HCT116 (cell line): Measurements from ENCODE around the gene STAT4. TPM values are rescaled to one million over a fixed set of nuclear protein-coding genes. Genes with fewer than 3 reads are reported as not detected.

ENCODE experiments used
- ATAC-seq: fragments of 200-7000 bp; cut with Tn5 transposase; 2 replicates; pipeline ENCODE4 v1.9.1; 2020; ENCODE audit warnings: mild to moderate bottlenecking, moderate library complexity
- BruUV-seq: library from RNA; stranded (reverse); fragments of 400-500 nt; replicated peaks from 2 replicates; lab custom pipeline; 2021; lab: Mats Ljungman, UMichigan
- CTCF ChIA-PET: fragments of 300-600 bp; sonication (Branson Sonifier 250); formaldehyde crosslinking; loops from one replicate; lab custom pipeline; 2021; ENCODE audit warnings: antibody characterized with exemption; lab: Charles Lee
- POLR2A ChIA-PET: fragments of 300-600, 350-600 bp; sonication (Branson Sonifier 250); formaldehyde crosslinking; loops from one replicate; lab custom pipeline; 2021; ENCODE audit warnings: antibody characterized with exemption; lab: Charles Lee
- RAD21 ChIA-PET, 2 experiments: fragments of 300-600 bp; sonication (Branson Sonifier 250); formaldehyde crosslinking; loops; one replicate each; lab custom pipeline; 2023; ENCODE audit warnings: low total read pairs in 2 of 2; ENCODE audit not compliant: uncharacterized antibody in 2 of 2, unreplicated experiment in 2 of 2, low non-redundant PET in 1 of 2; lab: Charles Lee
- DNase-seq: peaks from one replicate; pipeline ENCODE4 v3.0.0-alpha.2; 2010; ENCODE audit warnings: low read depth, low spot score
- H2AFZ ChIP-seq: fragments of 200-600 bp; shearing (Covaris generic), sonication (generic); 2 replicates; pipeline ENCODE4 v1.6.1; 2017; ENCODE audit warnings: low read depth, mixed run types, mixed read lengths, antibody characterized with exemption, low read length; ENCODE audit not compliant: poor library complexity, severe bottlenecking
- H3K27ac ChIP-seq: 2 replicates; pipeline ENCODE4 v1.5.1; 2012; ENCODE audit warnings: low read depth, low read length
- H3K27me3 ChIP-seq: fragments of 200-600 bp; sonication (generic); 2 replicates; pipeline ENCODE4 v1.6.1; 2016; ENCODE audit warnings: mixed run types, low read length, mixed read lengths; ENCODE audit not compliant: insufficient read depth
- H3K36me3 ChIP-seq, 2 experiments: fragments of 200-500 bp in 1 of 2; fragments of 200-600 bp in 1 of 2; sonication (Bioruptor generic) in 1 of 2; sonication (generic) in 1 of 2; 2 replicates each; pipeline versions ENCODE4 v1.5.1 to v1.6.1; 2014 to 2016; ENCODE audit warnings: low read length in 2 of 2, inconsistent platforms in 1 of 2, mixed read lengths in 1 of 2, mixed run types in 1 of 2; ENCODE audit not compliant: insufficient read depth in 2 of 2, control insufficient read depth in 1 of 2
- H3K4me1 ChIP-seq, 2 experiments: fragments of 200-600 bp in 1 of 2; sonication (generic) in 1 of 2; 2 replicates each; pipeline versions ENCODE4 v1.5.1 to v1.6.1; 2012 to 2017; ENCODE audit warnings: low read length in 2 of 2, inconsistent platforms in 1 of 2, mild to moderate bottlenecking in 1 of 2, mixed read lengths in 1 of 2, mixed run types in 1 of 2, moderate library complexity in 1 of 2; ENCODE audit not compliant: insufficient read depth in 2 of 2, control insufficient read depth in 1 of 2
- H3K4me2 ChIP-seq: fragments of 200-600 bp; sonication (generic); 2 replicates; pipeline ENCODE4 v1.6.1; 2017; ENCODE audit warnings: mixed run types, low read length, mixed read lengths
- H3K4me3 ChIP-seq, 2 experiments: fragments of 200-600 bp in 1 of 2; sonication (generic) in 1 of 2; replicated peaks in 1 of 2; 2 replicates each; pipeline ENCODE4 v1.5.1; 2011 to 2016; ENCODE audit warnings: low read length in 2 of 2, control low read depth in 1 of 2, low read depth in 1 of 2, mild to moderate bottlenecking in 1 of 2, mixed read lengths in 1 of 2, mixed run types in 1 of 2
- H3K79me2 ChIP-seq: fragments of 200-600 bp; sonication (generic); 2 replicates; pipeline ENCODE4 v1.6.1; 2017; ENCODE audit warnings: mild to moderate bottlenecking, mixed run types, low read length, moderate library complexity, mixed read lengths; ENCODE audit not compliant: insufficient read depth
- H3K9ac ChIP-seq: fragments of 200-600 bp; sonication (generic); 2 replicates; pipeline ENCODE4 v1.6.1; 2016; ENCODE audit warnings: low read length, mixed read lengths
- H3K9me2 ChIP-seq: fragments of 200-600 bp; sonication (generic), shearing (Covaris generic); 2 replicates; pipeline ENCODE4 v1.6.1; 2017; ENCODE audit warnings: mixed run types, mild to moderate bottlenecking, moderate library complexity; ENCODE audit not compliant: insufficient read depth
- H3K9me3 ChIP-seq, 2 experiments: fragments of 200-500 bp in 1 of 2; fragments of 200-600 bp in 1 of 2; sonication (Bioruptor generic) in 1 of 2; sonication (generic) in 1 of 2; 2 replicates each; pipeline ENCODE4 v1.6.1; 2014 to 2017; ENCODE audit warnings: low read length in 2 of 2, mixed read lengths in 2 of 2, inconsistent platforms in 1 of 2, low read depth in 1 of 2, mild to moderate bottlenecking in 1 of 2, mixed run types in 1 of 2, moderate library complexity in 1 of 2; ENCODE audit not compliant: control insufficient read depth in 1 of 2, insufficient read depth in 1 of 2
- H4K20me1 ChIP-seq: fragments of 200-600 bp; sonication (generic), shearing (Covaris generic); 2 replicates; pipeline ENCODE4 v1.6.1; 2017; ENCODE audit warnings: mixed run types, mild to moderate bottlenecking, moderate library complexity; ENCODE audit not compliant: insufficient read depth
- CBX3 ChIP-seq: IDR thresholded peaks from 2 replicates; pipeline ENCODE4 v1.6.1; 2012; ENCODE audit warnings: low read depth
- CEBPB ChIP-seq: IDR thresholded peaks from 2 replicates; pipeline ENCODE4 v1.6.1; 2012; ENCODE audit warnings: low read depth
- EGR1 ChIP-seq: IDR thresholded peaks from 2 replicates; pipeline ENCODE4 v1.6.1; 2012; ENCODE audit warnings: low read depth
- EZH2 ChIP-seq: fragments of 200-600 bp; sonication (generic); IDR thresholded peaks from 2 replicates; pipeline ENCODE4 v1.6.1; 2017; ENCODE audit warnings: antibody characterized with exemption, mixed run types
- EZH2phosphoT487 ChIP-seq: fragments of 200-600 bp; IDR thresholded peaks from 2 replicates; pipeline ENCODE4 v1.6.1; 2018; ENCODE audit warnings: antibody characterized with exemption, borderline replicate concordance
- JUND ChIP-seq: IDR thresholded peaks from 2 replicates; pipeline ENCODE4 v1.6.1; 2012
- POLR2A ChIP-seq: IDR thresholded peaks from 2 replicates; pipeline ENCODE4 v1.7.0; 2011; ENCODE audit warnings: borderline replicate concordance; ENCODE audit not compliant: insufficient read depth, insufficient read length; ENCODE audit errors: extremely low read depth
- RAD21 ChIP-seq: IDR thresholded peaks from 2 replicates; pipeline ENCODE4 v1.6.1; 2012; ENCODE audit warnings: low read depth, mild to moderate bottlenecking
- SIN3A ChIP-seq: IDR thresholded peaks from 2 replicates; pipeline ENCODE4 v1.6.1; 2012; ENCODE audit warnings: low read depth
- SP1 ChIP-seq: IDR thresholded peaks from 2 replicates; pipeline ENCODE4 v1.6.1; 2012; ENCODE audit warnings: low read depth
- SRF ChIP-seq: IDR thresholded peaks from 2 replicates; pipeline ENCODE4 v1.6.1; 2012; ENCODE audit warnings: low read depth
- TCF7L2 ChIP-seq: IDR thresholded peaks from 2 replicates; pipeline ENCODE4 v1.7.0; 2011; ENCODE audit warnings: borderline replicate concordance, inconsistent platforms; ENCODE audit not compliant: insufficient read depth, insufficient read length; ENCODE audit errors: extremely low read depth
- YY1 ChIP-seq: IDR thresholded peaks from 2 replicates; pipeline ENCODE4 v1.6.1; 2011; ENCODE audit warnings: low read length, low read depth, moderate library complexity, mild to moderate bottlenecking; ENCODE audit not compliant: insufficient replicate concordance; ENCODE audit errors: extremely low read depth
- ZFX ChIP-seq: fragments of 450-650 bp; IDR thresholded peaks from 2 replicates; pipeline ENCODE4 v1.6.1; 2017
- ZNF274 ChIP-seq: fragments of 200-500 bp; sonication (Bioruptor generic); IDR thresholded peaks from 2 replicates; pipeline ENCODE4 v1.6.1; 2014; ENCODE audit warnings: mild to moderate bottlenecking, low read depth, low read length, inconsistent platforms
- intact Hi-C: fragments of 100-400 bp; cut with micrococcal nuclease; formaldehyde crosslinking; loops from 2 replicates; pipeline ENCODE4 v1.10.0; 2022
- total RNA-seq: library from RNA; stranded (reverse); gene quantifications from one replicate; pipeline ENCODE4 v1.2.1, GENCODE V29; 2021; ENCODE audit not compliant: unreplicated experiment
- TF ChIP-seq, protein P1 (sequence below): IDR thresholded peaks from 2 replicates; pipeline ENCODE4 v1.6.1; 2012
- TF ChIP-seq, protein P2 (sequence below): IDR thresholded peaks from 2 replicates; pipeline ENCODE4 v1.6.1; 2011; ENCODE audit warnings: mild to moderate bottlenecking, low read length, moderate library complexity; ENCODE audit not compliant: insufficient replicate concordance; ENCODE audit errors: extremely low read depth
- TF ChIP-seq, protein P3 (sequence below): IDR thresholded peaks from 2 replicates; pipeline ENCODE4 v1.6.1; 2012; ENCODE audit warnings: low read depth

Gene STAT4
- total RNA-seq, 1 experiment from 2014 or later, result 2.0 TPM

DNA sequence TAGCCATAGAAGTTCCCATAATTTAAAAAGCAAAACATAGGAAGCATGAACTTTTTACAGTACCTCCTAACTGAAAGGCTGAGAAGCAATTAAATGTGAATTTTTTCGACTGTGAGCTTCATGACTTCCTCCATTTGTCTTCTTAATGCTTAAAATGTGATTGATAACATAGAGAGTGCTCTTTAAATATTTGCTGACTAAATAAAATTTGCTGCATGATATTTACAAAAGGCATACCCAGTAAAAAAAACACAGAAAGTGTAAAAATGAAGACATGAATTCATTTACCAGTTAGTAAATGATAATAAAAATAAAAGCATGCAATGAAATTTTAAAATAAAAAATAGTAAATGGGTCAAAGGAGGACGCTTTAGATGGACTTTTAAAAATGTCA lies 21.9 kb downstream of the STAT4 start:
- intact Hi-C loops, result no loop called here
- DNase-seq (no peak), ATAC-seq (no peak)
- TF ChIP-seq POLR2A (no peak), ZFX (no peak), JUND (no peak), ZNF274 (no peak), RAD21 (no peak), SRF (no peak), CEBPB (no peak), EZH2 (no peak), TCF7L2 (no peak), CBX3 (no peak), EZH2phosphoT487 (no peak), YY1 (no peak), SIN3A (no peak), SP1 (no peak), EGR1 (no peak)
- TF ChIP-seq, protein P1, sequence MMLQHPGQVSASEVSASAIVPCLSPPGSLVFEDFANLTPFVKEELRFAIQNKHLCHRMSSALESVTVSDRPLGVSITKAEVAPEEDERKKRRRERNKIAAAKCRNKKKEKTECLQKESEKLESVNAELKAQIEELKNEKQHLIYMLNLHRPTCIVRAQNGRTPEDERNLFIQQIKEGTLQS, result no peak
- TF ChIP-seq, protein P2, sequence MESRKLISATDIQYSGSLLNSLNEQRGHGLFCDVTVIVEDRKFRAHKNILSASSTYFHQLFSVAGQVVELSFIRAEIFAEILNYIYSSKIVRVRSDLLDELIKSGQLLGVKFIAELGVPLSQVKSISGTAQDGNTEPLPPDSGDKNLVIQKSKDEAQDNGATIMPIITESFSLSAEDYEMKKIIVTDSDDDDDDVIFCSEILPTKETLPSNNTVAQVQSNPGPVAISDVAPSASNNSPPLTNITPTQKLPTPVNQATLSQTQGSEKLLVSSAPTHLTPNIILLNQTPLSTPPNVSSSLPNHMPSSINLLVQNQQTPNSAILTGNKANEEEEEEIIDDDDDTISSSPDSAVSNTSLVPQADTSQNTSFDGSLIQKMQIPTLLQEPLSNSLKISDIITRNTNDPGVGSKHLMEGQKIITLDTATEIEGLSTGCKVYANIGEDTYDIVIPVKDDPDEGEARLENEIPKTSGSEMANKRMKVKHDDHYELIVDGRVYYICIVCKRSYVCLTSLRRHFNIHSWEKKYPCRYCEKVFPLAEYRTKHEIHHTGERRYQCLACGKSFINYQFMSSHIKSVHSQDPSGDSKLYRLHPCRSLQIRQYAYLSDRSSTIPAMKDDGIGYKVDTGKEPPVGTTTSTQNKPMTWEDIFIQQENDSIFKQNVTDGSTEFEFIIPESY, result no peak
- TF ChIP-seq, protein P3, sequence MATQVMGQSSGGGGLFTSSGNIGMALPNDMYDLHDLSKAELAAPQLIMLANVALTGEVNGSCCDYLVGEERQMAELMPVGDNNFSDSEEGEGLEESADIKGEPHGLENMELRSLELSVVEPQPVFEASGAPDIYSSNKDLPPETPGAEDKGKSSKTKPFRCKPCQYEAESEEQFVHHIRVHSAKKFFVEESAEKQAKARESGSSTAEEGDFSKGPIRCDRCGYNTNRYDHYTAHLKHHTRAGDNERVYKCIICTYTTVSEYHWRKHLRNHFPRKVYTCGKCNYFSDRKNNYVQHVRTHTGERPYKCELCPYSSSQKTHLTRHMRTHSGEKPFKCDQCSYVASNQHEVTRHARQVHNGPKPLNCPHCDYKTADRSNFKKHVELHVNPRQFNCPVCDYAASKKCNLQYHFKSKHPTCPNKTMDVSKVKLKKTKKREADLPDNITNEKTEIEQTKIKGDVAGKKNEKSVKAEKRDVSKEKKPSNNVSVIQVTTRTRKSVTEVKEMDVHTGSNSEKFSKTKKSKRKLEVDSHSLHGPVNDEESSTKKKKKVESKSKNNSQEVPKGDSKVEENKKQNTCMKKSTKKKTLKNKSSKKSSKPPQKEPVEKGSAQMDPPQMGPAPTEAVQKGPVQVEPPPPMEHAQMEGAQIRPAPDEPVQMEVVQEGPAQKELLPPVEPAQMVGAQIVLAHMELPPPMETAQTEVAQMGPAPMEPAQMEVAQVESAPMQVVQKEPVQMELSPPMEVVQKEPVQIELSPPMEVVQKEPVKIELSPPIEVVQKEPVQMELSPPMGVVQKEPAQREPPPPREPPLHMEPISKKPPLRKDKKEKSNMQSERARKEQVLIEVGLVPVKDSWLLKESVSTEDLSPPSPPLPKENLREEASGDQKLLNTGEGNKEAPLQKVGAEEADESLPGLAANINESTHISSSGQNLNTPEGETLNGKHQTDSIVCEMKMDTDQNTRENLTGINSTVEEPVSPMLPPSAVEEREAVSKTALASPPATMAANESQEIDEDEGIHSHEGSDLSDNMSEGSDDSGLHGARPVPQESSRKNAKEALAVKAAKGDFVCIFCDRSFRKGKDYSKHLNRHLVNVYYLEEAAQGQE, result no peak
- no TSS peak for BruUV-seq
- ChIA-PET POLR2A (no interaction called here), RAD21 (no interaction called here), CTCF (interaction anchor here (1.2 kb wide), 1 partner anchor 76 kb away, joined by 3 read pairs; no protein-coding TSS in a partner anchor)
- H3K4me2 ChIP-seq, result no peak overlapping the region
- no peak overlapping the region for H3K27ac ChIP-seq
- no peaks in the 10 kb centered on the region for H3K4me1 ChIP-seq
- no peaks in the 10 kb centered on the region for H3K79me2 ChIP-seq
- H2AFZ ChIP-seq, result no peak overlapping the region
- no peaks in the 10 kb centered on the region for H3K9me2 ChIP-seq
- H3K9me3 ChIP-seq, result no peaks in the 10 kb centered on the region
- H3K27me3 ChIP-seq, result no peaks in the 10 kb centered on the region
- no peak overlapping the region for H3K4me3 ChIP-seq
- H3K36me3 ChIP-seq, result no peaks in the 10 kb centered on the region
- H3K9ac ChIP-seq, result no peak overlapping the region
- no peaks in the 10 kb centered on the region for H4K20me1 ChIP-seq
